Measurements from ENCODE around the gene TMEM59L. TPM values are rescaled to one million over a fixed set of nuclear protein-coding genes. Genes with fewer than 3 reads are reported as not detected.

Gene TMEM59L
- total and polyA plus RNA-seq, 4 donors = 0.08 to 0.15 (median 0.08) TPM; not detected in 1

DNA sequence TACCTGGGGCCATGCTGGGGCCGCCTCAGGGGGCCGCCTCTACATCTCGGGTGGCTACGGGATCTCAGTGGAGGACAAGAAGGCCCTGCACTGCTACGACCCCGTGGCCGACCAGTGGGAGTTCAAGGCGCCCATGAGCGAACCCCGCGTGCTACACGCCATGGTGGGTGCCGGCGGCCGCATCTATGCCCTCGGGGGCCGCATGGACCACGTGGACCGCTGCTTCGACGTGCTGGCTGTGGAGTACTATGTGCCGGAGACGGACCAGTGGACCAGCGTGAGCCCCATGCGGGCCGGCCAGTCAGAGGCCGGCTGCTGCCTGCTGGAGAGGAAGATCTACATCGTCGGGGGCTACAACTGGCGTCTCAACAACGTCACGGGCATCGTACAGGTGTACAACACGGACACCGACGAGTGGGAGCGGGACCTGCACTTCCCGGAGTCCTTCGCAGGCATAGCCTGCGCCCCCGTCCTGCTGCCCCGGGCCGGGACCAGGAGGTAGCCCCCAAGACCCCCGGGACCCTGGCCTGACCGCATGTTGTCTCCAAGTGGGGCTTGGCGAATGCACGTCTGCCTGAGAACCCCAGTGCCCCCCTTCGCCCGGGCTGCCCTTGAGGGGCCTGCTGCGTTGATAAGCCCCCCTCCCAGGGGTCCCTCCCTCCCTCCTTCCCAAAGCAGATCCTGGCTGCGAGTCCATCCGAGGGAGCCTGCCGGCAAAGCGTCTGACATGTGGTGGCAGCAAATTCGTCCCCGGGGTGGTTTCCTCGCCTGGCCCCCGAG is 56.3 kb downstream of the TMEM59L start:
- Histone ChIP-seq H3K27ac (ENCODE audit: low read depth in 1 of 2, low read length in 2 of 2) (no peak overlapping the region), H3K4me1 (ENCODE audit: control insufficient read depth in 4 of 4, insufficient read depth in 4 of 4, low read length in 3 of 4) (no peaks in the 10 kb centered on the region), H3K27me3 (ENCODE audit: control insufficient read depth in 4 of 4, insufficient read depth in 4 of 4, low read length in 3 of 4) (no peaks in the 10 kb centered on the region), H3K9ac (ENCODE audit: low read depth in 1 of 2, low read length in 2 of 2) (no peak overlapping the region), H3K4me3 (ENCODE audit: low read depth in 1 of 3, low read length in 3 of 3) (no peak overlapping the region), H3K36me3 (ENCODE audit: control insufficient read depth in 4 of 4, insufficient read depth in 3 of 4, low read depth in 1 of 4, low read length in 3 of 4) (peaks cover 0 to 23% (median 10%) of the 10 kb centered on the region in 4 donors), H3K9me3 (ENCODE audit: control insufficient read depth in 4 of 4, low read length in 3 of 4) (no peaks in the 10 kb centered on the region)
- 98% methylated on average over 58 of the region's 58 CpGs for WGBS
- no peak for TF ChIP-seq GABPA (IDR thresholded peaks at IDR 0.05 in 1 of 2, conservative IDR thresholded peaks at IDR 0.05 in 1 of 2)
- TF ChIP-seq EGR1 (IDR thresholded peaks at IDR 0.05; ENCODE audit: low read depth in 2 of 2) = no peak
- no peak for TF ChIP-seq NR2F2 (IDR thresholded peaks at IDR 0.05)
- no peak for TF ChIP-seq HNF4G (IDR thresholded peaks at IDR 0.05)
- no peak for TF ChIP-seq YY1 (IDR thresholded peaks at IDR 0.05)
- no peak for TF ChIP-seq REST (IDR thresholded peaks at IDR 0.05)
- no peak for TF ChIP-seq HNF4A (conservative IDR thresholded peaks at IDR 0.05)
- no peak for TF ChIP-seq JUND (IDR thresholded peaks at IDR 0.05)
- no peak for TF ChIP-seq RAD21 (IDR thresholded peaks at IDR 0.05)
- no peak for TF ChIP-seq ZBTB33 (IDR thresholded peaks at IDR 0.05)
- TF ChIP-seq, protein P1, sequence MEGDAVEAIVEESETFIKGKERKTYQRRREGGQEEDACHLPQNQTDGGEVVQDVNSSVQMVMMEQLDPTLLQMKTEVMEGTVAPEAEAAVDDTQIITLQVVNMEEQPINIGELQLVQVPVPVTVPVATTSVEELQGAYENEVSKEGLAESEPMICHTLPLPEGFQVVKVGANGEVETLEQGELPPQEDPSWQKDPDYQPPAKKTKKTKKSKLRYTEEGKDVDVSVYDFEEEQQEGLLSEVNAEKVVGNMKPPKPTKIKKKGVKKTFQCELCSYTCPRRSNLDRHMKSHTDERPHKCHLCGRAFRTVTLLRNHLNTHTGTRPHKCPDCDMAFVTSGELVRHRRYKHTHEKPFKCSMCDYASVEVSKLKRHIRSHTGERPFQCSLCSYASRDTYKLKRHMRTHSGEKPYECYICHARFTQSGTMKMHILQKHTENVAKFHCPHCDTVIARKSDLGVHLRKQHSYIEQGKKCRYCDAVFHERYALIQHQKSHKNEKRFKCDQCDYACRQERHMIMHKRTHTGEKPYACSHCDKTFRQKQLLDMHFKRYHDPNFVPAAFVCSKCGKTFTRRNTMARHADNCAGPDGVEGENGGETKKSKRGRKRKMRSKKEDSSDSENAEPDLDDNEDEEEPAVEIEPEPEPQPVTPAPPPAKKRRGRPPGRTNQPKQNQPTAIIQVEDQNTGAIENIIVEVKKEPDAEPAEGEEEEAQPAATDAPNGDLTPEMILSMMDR (IDR thresholded peaks at IDR 0.05; ENCODE audit: low read depth, low read length, missing input control) = no peak
- TF ChIP-seq SP1 (IDR thresholded peaks at IDR 0.05) = no peak
- no peak for TF ChIP-seq FOXA1 (IDR thresholded peaks at IDR 0.05)
- TF ChIP-seq TAF1 (conservative IDR thresholded peaks at IDR 0.05) = no peak
- no peak for TF ChIP-seq FOXA2 (IDR thresholded peaks at IDR 0.05)
- no peak for TF ChIP-seq RXRA (IDR thresholded peaks at IDR 0.05)
- TF ChIP-seq ATF3 (IDR thresholded peaks at IDR 0.05) = no peak
- no peak for DNase-seq (ENCODE audit: low spot score)
